Measurements from ENCODE around the gene NPVF.

The NPVF gene

GRCh38 chr7:25244254-25245033 is 16.2 kb upstream of the NPVF start:
- DNase-seq (ENCODE audit: low spot score) = no peak
- no peak for TF ChIP-seq CTCF (IDR thresholded peaks at IDR 0.05; ENCODE audit: extremely low read depth, missing control alignments)

GRCh38 chr7:25242678-25243077 is 14.4 kb upstream of the NPVF start:
- TF ChIP-seq CTCF (IDR thresholded peaks at IDR 0.05; ENCODE audit: extremely low read depth, missing control alignments) = no peak
- no peak for DNase-seq (ENCODE audit: low spot score)

- no peak for DNase-seq (ENCODE audit: low spot score)
- no peak for TF ChIP-seq CTCF (IDR thresholded peaks at IDR 0.05; ENCODE audit: extremely low read depth, missing control alignments)
Measured at GRCh38 chr7:25240896-25241295, 12.6 kb upstream of the NPVF start.

GRCh38 chr7:25240340-25240739 is 12.1 kb upstream of the NPVF start:
- no peak for TF ChIP-seq CTCF (IDR thresholded peaks at IDR 0.05; ENCODE audit: extremely low read depth, missing control alignments)
- DNase-seq (ENCODE audit: low spot score) = no peak

GRCh38 chr7:25239888-25240287 is 11.6 kb upstream of the NPVF start:
- TF ChIP-seq CTCF (IDR thresholded peaks at IDR 0.05; ENCODE audit: extremely low read depth, missing control alignments) = no peak
- no peak for DNase-seq (ENCODE audit: low spot score)

GRCh38 chr7:25238066-25238725 is 9.9 kb upstream of the NPVF start:
- TF ChIP-seq CTCF (IDR thresholded peaks at IDR 0.05; ENCODE audit: extremely low read depth, missing control alignments) = no peak
- no peak for DNase-seq (ENCODE audit: low spot score)

- TF ChIP-seq CTCF (IDR thresholded peaks at IDR 0.05; ENCODE audit: extremely low read depth, missing control alignments) = no peak
Measured at GRCh38 chr7:25235471-25235870, 7.2 kb upstream of the NPVF start.

More at GRCh38 chr7:25235471-25235870, 7.2 kb upstream of the NPVF start:
- no peak for DNase-seq (ENCODE audit: low spot score)

Data from GM20000 (cell line).